ENCODE data around the gene TCAF2. TPM values are rescaled to one million over a fixed set of nuclear protein-coding genes. Genes with fewer than 3 reads are reported as not detected.
"Not testable (repeated sequence)": the region's sequence is repeated elsewhere in the genome, so short reads cannot be mapped to it uniquely, and the experiment has no call there.

TCAF2 gene
- polyA plus RNA-seq, 1 of the 3 experiments (the other 2 are of a cell fraction) = 19.5 TPM

DNA sequence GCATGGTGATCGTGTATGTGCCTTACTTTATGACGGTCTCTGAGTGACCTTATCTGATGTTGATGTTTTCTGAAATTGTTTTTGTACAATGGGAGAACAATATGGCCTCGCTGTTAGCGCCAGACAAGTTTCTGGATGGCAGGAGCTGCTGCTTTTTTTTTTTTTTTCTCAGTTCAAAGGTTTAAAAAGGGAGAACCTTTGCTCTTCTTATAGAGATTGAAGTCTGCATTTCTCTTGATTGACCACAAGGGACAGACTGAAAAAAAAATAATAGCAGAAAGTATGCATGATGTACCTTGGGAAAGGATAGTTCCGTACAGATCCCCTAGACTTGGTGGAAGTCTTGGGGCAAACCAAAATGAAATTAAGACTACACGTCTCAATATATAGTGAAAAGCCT lies 5.2 kb upstream of the TCAF2 start:
- CTCF ChIA-PET; H2AFZ ChIP-seq (ENCODE audit: low read depth); H3K27ac ChIP-seq (ENCODE audit: low read depth in 2 of 2, low read length in 1 of 2); H3K4me3 ChIP-seq (ENCODE audit: low read depth in 2 of 2, low read length in 1 of 2); H3K27me3 ChIP-seq (ENCODE audit: insufficient read depth); H3K4me2 ChIP-seq; H4K20me1 ChIP-seq (ENCODE audit: insufficient read depth); H3K9me3 ChIP-seq; H3K9ac ChIP-seq; POLR2A ChIA-PET; DNase-seq; H3F3A ChIP-seq (replicated peaks; ENCODE audit: insufficient read depth); H3K79me2 ChIP-seq (ENCODE audit: insufficient read depth); H3K36me3 ChIP-seq (replicated peaks in 1 of 2; ENCODE audit: control insufficient read depth in 1 of 2, insufficient read depth in 2 of 2, low read length in 1 of 2); H3K4me1 ChIP-seq (ENCODE audit: control insufficient read depth in 1 of 2, insufficient read depth in 2 of 2, low read depth in 1 of 2, low read length in 1 of 2); H3K9me2 ChIP-seq: not testable (repeated sequence)
- TF ChIP-seq, protein P1, sequence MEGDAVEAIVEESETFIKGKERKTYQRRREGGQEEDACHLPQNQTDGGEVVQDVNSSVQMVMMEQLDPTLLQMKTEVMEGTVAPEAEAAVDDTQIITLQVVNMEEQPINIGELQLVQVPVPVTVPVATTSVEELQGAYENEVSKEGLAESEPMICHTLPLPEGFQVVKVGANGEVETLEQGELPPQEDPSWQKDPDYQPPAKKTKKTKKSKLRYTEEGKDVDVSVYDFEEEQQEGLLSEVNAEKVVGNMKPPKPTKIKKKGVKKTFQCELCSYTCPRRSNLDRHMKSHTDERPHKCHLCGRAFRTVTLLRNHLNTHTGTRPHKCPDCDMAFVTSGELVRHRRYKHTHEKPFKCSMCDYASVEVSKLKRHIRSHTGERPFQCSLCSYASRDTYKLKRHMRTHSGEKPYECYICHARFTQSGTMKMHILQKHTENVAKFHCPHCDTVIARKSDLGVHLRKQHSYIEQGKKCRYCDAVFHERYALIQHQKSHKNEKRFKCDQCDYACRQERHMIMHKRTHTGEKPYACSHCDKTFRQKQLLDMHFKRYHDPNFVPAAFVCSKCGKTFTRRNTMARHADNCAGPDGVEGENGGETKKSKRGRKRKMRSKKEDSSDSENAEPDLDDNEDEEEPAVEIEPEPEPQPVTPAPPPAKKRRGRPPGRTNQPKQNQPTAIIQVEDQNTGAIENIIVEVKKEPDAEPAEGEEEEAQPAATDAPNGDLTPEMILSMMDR (IDR thresholded peaks at IDR 0.05) = peak; percentile 40
- WGBS (ENCODE audit: low lambda C conversion rate) = 75% methylated on average over 5 of the region's 6 CpGs

DNA sequence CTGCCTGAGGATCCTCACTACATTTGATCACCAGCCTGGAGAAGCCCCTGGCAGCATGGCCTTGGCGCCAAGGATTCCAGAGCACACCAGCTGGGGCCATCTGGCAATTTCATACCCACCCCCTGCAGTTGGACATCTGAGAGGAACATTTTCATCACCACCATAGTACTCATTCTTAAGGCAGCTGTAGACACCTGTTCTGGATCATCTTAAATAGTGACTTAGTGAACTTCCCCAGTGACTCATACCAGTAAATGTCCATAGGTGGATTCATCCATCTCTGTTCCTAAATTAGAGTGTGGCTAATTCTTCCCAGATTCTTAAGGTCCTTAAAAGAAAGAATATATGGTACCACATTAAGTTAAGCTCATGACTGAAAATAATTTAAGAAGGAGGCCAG lies 3.6 kb upstream of the TCAF2 start:
- H3K4me3 ChIP-seq (ENCODE audit: low read depth in 2 of 2, low read length in 1 of 2); H3K27ac ChIP-seq (ENCODE audit: low read depth in 2 of 2, low read length in 1 of 2); H3K9me2 ChIP-seq; H3K4me2 ChIP-seq; H3K79me2 ChIP-seq (ENCODE audit: insufficient read depth); H2AFZ ChIP-seq (ENCODE audit: low read depth); DNase-seq; H3K27me3 ChIP-seq (ENCODE audit: insufficient read depth); H3K4me1 ChIP-seq (ENCODE audit: control insufficient read depth in 1 of 2, insufficient read depth in 2 of 2, low read depth in 1 of 2, low read length in 1 of 2); H3K9ac ChIP-seq; H3K36me3 ChIP-seq (replicated peaks in 1 of 2; ENCODE audit: control insufficient read depth in 1 of 2, insufficient read depth in 2 of 2, low read length in 1 of 2); CTCF ChIA-PET; H4K20me1 ChIP-seq (ENCODE audit: insufficient read depth); H3F3A ChIP-seq (replicated peaks; ENCODE audit: insufficient read depth); H3K9me3 ChIP-seq; POLR2A ChIA-PET: not testable (repeated sequence)
- no CpG with 5 or more reads among the region's 1 CpG for WGBS (ENCODE audit: low lambda C conversion rate)

DNA sequence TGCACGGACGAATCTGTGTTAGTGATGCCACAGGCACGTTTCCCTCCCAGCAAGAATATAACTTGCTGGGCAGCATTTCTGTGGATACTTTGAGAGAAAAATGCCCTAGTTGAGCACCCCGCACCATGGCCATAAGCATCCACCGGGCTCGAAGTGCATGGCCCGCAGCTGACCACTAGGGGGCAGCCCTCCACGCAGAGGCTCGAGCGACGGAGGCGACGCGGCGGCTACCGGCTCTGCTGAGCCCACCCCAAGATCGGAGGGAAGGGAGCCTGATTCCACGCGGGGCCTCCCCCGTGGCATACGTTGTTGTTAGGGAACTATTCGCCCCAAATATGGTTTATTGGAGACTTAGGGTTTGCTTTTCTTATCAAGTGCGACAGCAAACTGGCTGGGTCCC lies 716 bp upstream of the TCAF2 start:
- H3K4me3 ChIP-seq (ENCODE audit: low read depth in 2 of 2, low read length in 1 of 2); H3K27ac ChIP-seq (ENCODE audit: low read depth in 2 of 2, low read length in 1 of 2); H3K9me2 ChIP-seq; DNase-seq; H3F3A ChIP-seq (replicated peaks; ENCODE audit: insufficient read depth); H3K4me1 ChIP-seq (ENCODE audit: control insufficient read depth in 1 of 2, insufficient read depth in 2 of 2, low read depth in 1 of 2, low read length in 1 of 2); H4K20me1 ChIP-seq (ENCODE audit: insufficient read depth); CTCF ChIA-PET; H3K9ac ChIP-seq; H3K79me2 ChIP-seq (ENCODE audit: insufficient read depth); H3K9me3 ChIP-seq; H3K36me3 ChIP-seq (replicated peaks in 1 of 2; ENCODE audit: control insufficient read depth in 1 of 2, insufficient read depth in 2 of 2, low read length in 1 of 2); H3K4me2 ChIP-seq; H2AFZ ChIP-seq (ENCODE audit: low read depth); POLR2A ChIA-PET; H3K27me3 ChIP-seq (ENCODE audit: insufficient read depth): not testable (repeated sequence)
- no CpG with 5 or more reads among the region's 23 CpGs for WGBS (ENCODE audit: low lambda C conversion rate)
- TF ChIP-seq SMC3 (IDR thresholded peaks at IDR 0.05; ENCODE audit: low read depth, low read length) = 0 out of 2 replicates have a peak, but pooled peaks have one; percentile 6

DNA sequence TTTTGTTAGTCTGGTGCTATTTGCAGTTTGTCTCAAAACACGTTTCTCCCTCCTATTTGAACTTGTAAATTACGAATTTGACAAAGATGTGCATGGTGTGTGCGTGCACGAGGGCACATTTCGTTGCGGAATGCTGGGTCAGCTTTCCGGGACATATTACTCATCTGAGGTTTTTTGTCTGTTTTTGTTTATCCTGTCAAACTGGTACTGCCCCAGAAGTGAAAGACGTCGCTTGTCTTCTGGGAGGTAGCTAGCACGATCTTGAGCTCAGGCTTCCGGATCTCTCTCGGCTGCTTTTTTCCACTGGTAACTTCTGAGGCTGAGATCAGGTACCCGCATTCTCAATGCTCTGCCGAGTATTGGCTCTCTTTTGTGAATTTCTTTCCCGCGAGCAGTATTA lies 401 bp downstream of the TCAF2 start:
- H4K20me1 ChIP-seq (ENCODE audit: insufficient read depth); POLR2A ChIA-PET; H3K9me3 ChIP-seq; H2AFZ ChIP-seq (ENCODE audit: low read depth); H3K27me3 ChIP-seq (ENCODE audit: insufficient read depth); H3K4me2 ChIP-seq; DNase-seq; H3K9me2 ChIP-seq; H3K9ac ChIP-seq; CTCF ChIA-PET; H3K36me3 ChIP-seq (replicated peaks in 1 of 2; ENCODE audit: control insufficient read depth in 1 of 2, insufficient read depth in 2 of 2, low read length in 1 of 2); H3K4me1 ChIP-seq (ENCODE audit: control insufficient read depth in 1 of 2, insufficient read depth in 2 of 2, low read depth in 1 of 2, low read length in 1 of 2); H3K79me2 ChIP-seq (ENCODE audit: insufficient read depth); H3K27ac ChIP-seq (ENCODE audit: low read depth in 2 of 2, low read length in 1 of 2); H3F3A ChIP-seq (replicated peaks; ENCODE audit: insufficient read depth); H3K4me3 ChIP-seq (ENCODE audit: low read depth in 2 of 2, low read length in 1 of 2): not testable (repeated sequence)
- no CpG with 5 or more reads among the region's 16 CpGs for whole genome bisulfite sequencing (ENCODE audit: low lambda C conversion rate)

DNA sequence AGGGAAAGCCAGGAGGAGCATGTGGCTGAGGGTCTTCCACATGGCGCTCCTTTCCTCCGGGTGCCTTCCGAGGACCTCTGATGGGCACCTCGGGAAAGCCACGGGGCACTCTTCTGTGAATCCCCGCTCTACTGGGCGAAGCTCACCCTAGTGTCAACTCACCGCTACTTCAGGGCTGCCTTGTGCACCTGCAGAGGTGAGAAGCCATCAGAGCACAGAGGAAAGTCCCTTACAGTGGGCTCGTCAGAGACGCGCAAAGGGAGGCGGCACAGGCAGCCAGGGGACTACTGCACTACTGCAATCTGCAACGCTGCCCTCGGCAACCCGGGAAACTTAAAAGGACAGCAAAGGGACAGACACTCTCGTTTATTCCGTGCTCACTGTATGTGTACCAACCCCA lies 1.4 kb downstream of the TCAF2 start:
- H3K36me3 ChIP-seq (replicated peaks in 1 of 2; ENCODE audit: control insufficient read depth in 1 of 2, insufficient read depth in 2 of 2, low read length in 1 of 2); H3K9ac ChIP-seq; H3K27ac ChIP-seq (ENCODE audit: low read depth in 2 of 2, low read length in 1 of 2); H3K4me1 ChIP-seq (ENCODE audit: control insufficient read depth in 1 of 2, insufficient read depth in 2 of 2, low read depth in 1 of 2, low read length in 1 of 2); H3K9me3 ChIP-seq; H3K4me3 ChIP-seq (ENCODE audit: low read depth in 2 of 2, low read length in 1 of 2); DNase-seq; H3F3A ChIP-seq (replicated peaks; ENCODE audit: insufficient read depth); POLR2A ChIA-PET; CTCF ChIA-PET; H3K4me2 ChIP-seq; H2AFZ ChIP-seq (ENCODE audit: low read depth); H3K27me3 ChIP-seq (ENCODE audit: insufficient read depth); H3K79me2 ChIP-seq (ENCODE audit: insufficient read depth); H3K9me2 ChIP-seq; H4K20me1 ChIP-seq (ENCODE audit: insufficient read depth): not testable (repeated sequence)
- WGBS (ENCODE audit: low lambda C conversion rate) = no CpG with 5 or more reads among the region's 17 CpGs

DNA sequence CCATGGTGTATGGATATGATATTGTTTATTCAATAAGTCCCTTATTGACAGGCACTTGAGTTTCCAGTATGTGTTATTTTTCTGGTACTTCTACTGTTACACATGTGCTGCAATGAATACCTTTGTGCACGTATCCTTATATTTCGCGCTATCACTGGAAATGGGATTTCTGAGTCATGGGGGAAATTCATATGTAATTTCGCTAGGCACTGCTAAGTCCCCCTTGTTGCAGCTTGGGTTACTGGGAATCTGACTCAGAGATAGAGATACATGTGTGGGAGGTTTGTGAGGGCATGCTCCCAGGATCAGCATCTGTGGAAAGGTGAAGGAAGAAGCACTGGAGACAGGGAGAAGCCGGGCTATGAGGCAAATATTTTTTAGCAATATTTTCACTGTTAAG lies 9.9 kb downstream of the TCAF2 start:
- H3K27ac ChIP-seq (ENCODE audit: low read depth in 2 of 2, low read length in 1 of 2); POLR2A ChIA-PET: not testable (repeated sequence)

More for the DNA sequence above, 9.9 kb downstream of the TCAF2 start:
- H3K79me2 ChIP-seq (ENCODE audit: insufficient read depth); H3K4me3 ChIP-seq (ENCODE audit: low read depth in 2 of 2, low read length in 1 of 2); H3K27me3 ChIP-seq (ENCODE audit: insufficient read depth); DNase-seq; H3K9me3 ChIP-seq; H3K4me2 ChIP-seq; H3K4me1 ChIP-seq (ENCODE audit: control insufficient read depth in 1 of 2, insufficient read depth in 2 of 2, low read depth in 1 of 2, low read length in 1 of 2); H3K36me3 ChIP-seq (replicated peaks in 1 of 2; ENCODE audit: control insufficient read depth in 1 of 2, insufficient read depth in 2 of 2, low read length in 1 of 2); H3K9ac ChIP-seq; H2AFZ ChIP-seq (ENCODE audit: low read depth); H4K20me1 ChIP-seq (ENCODE audit: insufficient read depth); H3F3A ChIP-seq (replicated peaks; ENCODE audit: insufficient read depth); CTCF ChIA-PET; H3K9me2 ChIP-seq: not testable (repeated sequence)
- WGBS (ENCODE audit: low lambda C conversion rate) = no CpG with 5 or more reads among the region's 5 CpGs

All from SK-N-SH (cell line).